Muscle of leg (tissue), 11 donors: ENCODE data around the gene PLPP3. TPM values are rescaled to one million over a fixed set of nuclear protein-coding genes. Genes with fewer than 3 reads are reported as not detected.

Experiments used
- DNase-seq: peaks from one replicate; pipeline ENCODE4 v3.0.0; 2013
- H3K27ac ChIP-seq: one replicate; pipeline ENCODE4 v1.5.1; 2013; ENCODE audit warnings: mild to moderate bottlenecking, low read length, control low read depth
- H3K27me3 ChIP-seq: one replicate; pipeline ENCODE4 v1.6.1; 2013; ENCODE audit warnings: low read length; ENCODE audit not compliant: control insufficient read depth, insufficient read depth
- H3K36me3 ChIP-seq: one replicate; pipeline ENCODE4 v1.6.1; 2013; ENCODE audit warnings: low read length; ENCODE audit not compliant: control insufficient read depth, insufficient read depth
- H3K4me1 ChIP-seq: one replicate; pipeline ENCODE4 v1.6.1; 2013; ENCODE audit warnings: low read length; ENCODE audit not compliant: control insufficient read depth, insufficient read depth
- H3K4me3 ChIP-seq: one replicate; pipeline ENCODE4 v1.5.1; 2013; ENCODE audit warnings: low read length, control low read depth
- H3K9me3 ChIP-seq: replicated peaks from 2 replicates; pipeline ENCODE4 v1.6.1; 2013; ENCODE audit warnings: low read depth, low read length; ENCODE audit not compliant: control insufficient read depth
- WGBS: methylation state at CpG from one replicate; pipeline ENCODE4 v1.1.5; 2013; ENCODE audit warnings: missing lambda C conversion rate; ENCODE audit not compliant: insufficient coverage; 5-methylcytosine and 5-hydroxymethylcytosine counted together
- polyA plus RNA-seq, 8 donors: library from polyadenylated mRNA; unstranded; fragments of 120-200 nt; gene quantifications; one replicate each; pipeline versions ENCODE4 v1.2.1 to v1.2.3, GENCODE V29; 2013; ENCODE audit warnings: inconsistent platforms in 1 of 8, low replicate concordance in 1 of 8; ENCODE audit not compliant: insufficient read length in 8 of 8, insufficient read depth in 1 of 8
- total RNA-seq: library from RNA; stranded (reverse); fragments of 120-200 nt; gene quantifications from one replicate; pipeline ENCODE4 v1.2.4, GENCODE V29; 2013

PLPP3 gene
- total and polyA plus RNA-seq, 9 donors: 99.8 to 184 (median 125) TPM

- Histone ChIP-seq H3K36me3 (peaks cover 49% of the 10 kb centered on the region), H3K27ac (no peak overlapping the region), H3K4me3 (no peak overlapping the region), H3K27me3 (no peaks in the 10 kb centered on the region), H3K4me1 (peaks cover 44% of the 10 kb centered on the region), H3K9me3 (no peaks in the 10 kb centered on the region)
- DNase-seq: no peak
Observed at GRCh38 chr1:56529801-56530200, 49.6 kb downstream of the PLPP3 start.

GRCh38 chr1:56527548-56528302 lies 51.6 kb downstream of the PLPP3 start:
- Histone ChIP-seq H3K27me3 (no peaks in the 10 kb centered on the region), H3K4me1 (peaks cover 37% of the 10 kb centered on the region), H3K36me3 (peaks cover 46% of the 10 kb centered on the region), H3K27ac (no peak overlapping the region), H3K4me3 (no peak overlapping the region), H3K9me3 (no peaks in the 10 kb centered on the region)
- DNase-seq: peak; percentile 68
- 48% methylated on average over 6 of the region's 8 CpGs for WGBS

GRCh38 chr1:56526571-56527174 lies 52.7 kb downstream of the PLPP3 start:
- no peaks in the 10 kb centered on the region for H3K27me3 ChIP-seq
- H3K9me3 ChIP-seq: no peaks in the 10 kb centered on the region
- H3K4me3 ChIP-seq: no peak overlapping the region
- WGBS: no CpG with 5 or more reads among the region's 5 CpGs
- H3K4me1 ChIP-seq: peaks cover 34% of the 10 kb centered on the region
- H3K36me3 ChIP-seq: peaks cover 43% of the 10 kb centered on the region
- H3K27ac ChIP-seq: no peak overlapping the region
- DNase-seq: no peak

GRCh38 chr1:56525489-56526041 lies 53.8 kb downstream of the PLPP3 start:
- DNase-seq: peak; percentile 54
- H3K9me3 ChIP-seq: no peaks in the 10 kb centered on the region
- peaks cover 51% of the 10 kb centered on the region for H3K36me3 ChIP-seq
- H3K4me3 ChIP-seq: no peak overlapping the region
- peaks cover 34% of the 10 kb centered on the region for H3K4me1 ChIP-seq
- H3K27ac ChIP-seq: peak overlapping the region; percentile 26
- H3K27me3 ChIP-seq: no peaks in the 10 kb centered on the region
- WGBS: no CpG with 5 or more reads among the region's 4 CpGs

GRCh38 chr1:56524263-56524662 lies 55.1 kb downstream of the PLPP3 start:
- H3K36me3 ChIP-seq: peaks cover 62% of the 10 kb centered on the region
- H3K4me3 ChIP-seq: no peak overlapping the region
- 88% methylated on average over 2 of the region's 11 CpGs for WGBS
- no peaks in the 10 kb centered on the region for H3K27me3 ChIP-seq
- no peaks in the 10 kb centered on the region for H3K9me3 ChIP-seq
- H3K4me1 ChIP-seq: peaks cover 34% of the 10 kb centered on the region
- H3K27ac ChIP-seq: no peak overlapping the region
- DNase-seq: no peak

GRCh38 chr1:56522680-56523079 lies 56.7 kb downstream of the PLPP3 start:
- no peak for DNase-seq
- Histone ChIP-seq H3K4me1 (peaks cover 23% of the 10 kb centered on the region), H3K4me3 (no peak overlapping the region), H3K36me3 (peaks cover 64% of the 10 kb centered on the region), H3K27ac (no peak overlapping the region), H3K9me3 (no peaks in the 10 kb centered on the region), H3K27me3 (no peaks in the 10 kb centered on the region)
- WGBS: 65% methylated on average over 3 of the region's 5 CpGs

GRCh38 chr1:56520016-56520601 lies 59.3 kb downstream of the PLPP3 start:
- Histone ChIP-seq H3K4me1 (peaks cover 12% of the 10 kb centered on the region), H3K27me3 (no peaks in the 10 kb centered on the region), H3K27ac (no peak overlapping the region), H3K4me3 (no peak overlapping the region), H3K9me3 (no peaks in the 10 kb centered on the region), H3K36me3 (peaks cover 80% of the 10 kb centered on the region)
- 83% methylated on average over 1 of the region's 3 CpGs for whole genome bisulfite sequencing
- no peak for DNase-seq

GRCh38 chr1:56517404-56518130 lies 61.8 kb downstream of the PLPP3 start:
- peaks cover 8% of the 10 kb centered on the region for H3K4me1 ChIP-seq
- no peak overlapping the region for H3K4me3 ChIP-seq
- WGBS: no CpG with 5 or more reads among the region's 2 CpGs
- DNase-seq: no peak
- no peaks in the 10 kb centered on the region for H3K9me3 ChIP-seq
- no peak overlapping the region for H3K27ac ChIP-seq
- no peaks in the 10 kb centered on the region for H3K27me3 ChIP-seq
- H3K36me3 ChIP-seq: peaks cover 73% of the 10 kb centered on the region

GRCh38 chr1:56516539-56517252 lies 62.7 kb downstream of the PLPP3 start:
- H3K27ac ChIP-seq: no peak overlapping the region

More at GRCh38 chr1:56516539-56517252, 62.7 kb downstream of the PLPP3 start:
- Histone ChIP-seq H3K27me3 (no peaks in the 10 kb centered on the region), H3K4me1 (peaks cover 8% of the 10 kb centered on the region), H3K9me3 (no peaks in the 10 kb centered on the region), H3K4me3 (no peak overlapping the region), H3K36me3 (peaks cover 73% of the 10 kb centered on the region)
- WGBS: 100% methylated on average over 1 of the region's 7 CpGs
- DNase-seq: no peak
